ENCODE measurements around the gene RAPGEF2.

RAPGEF2 gene

DNA sequence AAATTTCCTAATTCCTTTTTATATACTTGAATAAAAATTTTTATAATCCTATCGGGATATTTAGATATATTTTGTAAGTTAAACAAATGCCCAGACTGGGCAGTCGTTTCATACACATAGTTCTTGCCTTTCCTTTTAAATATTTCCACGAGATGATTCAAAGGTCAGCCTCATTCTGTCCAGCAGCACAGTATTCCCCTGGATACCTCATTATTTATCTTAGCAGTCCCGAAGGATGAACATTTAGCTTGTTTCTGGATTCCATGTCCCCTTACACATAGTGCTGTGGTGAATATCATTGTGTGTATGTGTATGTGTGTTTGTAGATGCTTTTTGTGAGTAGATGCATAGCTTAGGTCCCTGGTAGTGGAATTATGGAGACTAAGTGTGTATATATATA, 38.3 kb downstream of the RAPGEF2 start:
- DNase-seq (ENCODE audit: low read depth, low spot score) = no peak
- no peak for TF ChIP-seq SUZ12 (IDR thresholded peaks at IDR 0.05; ENCODE audit: extremely low read depth, insufficient read depth, insufficient read length)
- TF ChIP-seq ZNF274 (IDR thresholded peaks at IDR 0.05; ENCODE audit: low read depth, low read length) = no peak
- TF ChIP-seq YY1 (IDR thresholded peaks at IDR 0.05; ENCODE audit: insufficient read depth, insufficient read length) = no peak
- no peaks in the 10 kb centered on the region for H3K27me3 ChIP-seq (ENCODE audit: insufficient read depth, insufficient read length)
- H3K9me3 ChIP-seq (ENCODE audit: insufficient read depth, low read length) = no peaks in the 10 kb centered on the region
- no peak overlapping the region for H3K4me3 ChIP-seq (ENCODE audit: insufficient read length, low read depth)
- no peaks in the 10 kb centered on the region for H3K4me1 ChIP-seq (ENCODE audit: insufficient read depth, insufficient read length)
- no peaks in the 10 kb centered on the region for H3K36me3 ChIP-seq (ENCODE audit: insufficient read depth, insufficient read length, low read length)
- H3K9ac ChIP-seq (ENCODE audit: insufficient read length, low read depth) = no peak overlapping the region

DNA sequence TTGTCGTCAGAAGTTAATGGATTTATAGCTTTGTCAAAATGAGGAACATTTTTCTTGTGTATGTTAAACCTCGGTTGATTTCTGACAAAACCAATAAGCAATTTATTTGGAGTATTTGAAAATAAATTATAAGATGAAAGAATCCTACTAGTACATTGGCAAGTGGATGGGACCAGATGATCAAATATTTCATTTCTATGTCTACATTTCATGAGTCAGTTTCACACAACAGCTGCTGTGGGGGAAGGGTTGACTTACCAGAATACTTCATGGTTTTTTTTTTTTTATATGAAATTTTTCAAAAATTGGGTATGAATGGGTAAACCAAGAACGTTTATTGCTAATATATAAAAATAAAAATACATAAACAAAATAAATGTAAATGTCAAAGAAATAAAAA, 39.4 kb downstream of the RAPGEF2 start:
- Histone ChIP-seq H3K9ac (ENCODE audit: insufficient read length, low read depth) (no peak overlapping the region), H3K27me3 (ENCODE audit: insufficient read depth, insufficient read length) (no peaks in the 10 kb centered on the region), H3K4me1 (ENCODE audit: insufficient read depth, insufficient read length) (no peaks in the 10 kb centered on the region), H3K9me3 (ENCODE audit: insufficient read depth, low read length) (no peaks in the 10 kb centered on the region), H3K36me3 (ENCODE audit: insufficient read depth, insufficient read length, low read length) (no peaks in the 10 kb centered on the region), H3K4me3 (ENCODE audit: insufficient read length, low read depth) (no peak overlapping the region)
- no peak for DNase-seq (ENCODE audit: low read depth, low spot score)
- TF ChIP-seq ZNF274 (IDR thresholded peaks at IDR 0.05; ENCODE audit: low read depth, low read length) (no peak), YY1 (IDR thresholded peaks at IDR 0.05; ENCODE audit: insufficient read depth, insufficient read length) (no peak), SUZ12 (IDR thresholded peaks at IDR 0.05; ENCODE audit: extremely low read depth, insufficient read depth, insufficient read length) (no peak)

DNA sequence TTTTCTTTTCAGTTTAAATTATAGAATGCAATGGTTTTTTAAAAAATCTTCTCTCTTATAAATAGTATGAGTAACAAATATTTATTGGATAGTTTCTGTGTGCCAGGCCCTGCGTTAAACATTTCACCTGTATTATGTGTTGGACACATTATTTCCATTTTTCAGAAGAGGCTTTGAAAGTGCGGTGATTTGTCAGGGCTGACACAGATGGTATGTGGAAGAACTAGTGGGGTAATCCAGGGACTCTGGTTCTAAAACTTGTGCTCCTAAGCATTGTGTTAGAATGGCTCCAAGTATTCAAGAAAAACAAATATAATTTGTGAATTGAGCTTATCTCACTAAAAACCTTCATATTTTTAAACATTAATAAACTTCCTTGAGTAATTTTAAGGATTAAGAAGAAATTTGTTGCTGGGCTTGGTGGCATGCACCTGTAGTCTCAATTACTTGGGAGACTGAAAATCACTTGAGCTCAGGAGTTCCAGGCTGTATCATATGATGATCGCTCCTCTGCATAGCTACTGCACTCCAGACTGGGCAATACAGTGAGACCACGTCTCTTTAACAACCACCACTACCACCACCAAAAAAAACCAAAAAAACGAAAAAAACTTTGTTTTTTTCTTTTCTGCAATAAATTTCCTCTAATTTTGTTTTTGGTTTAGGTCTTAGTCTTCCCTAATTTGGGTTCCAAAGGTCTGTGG, 40.0 kb downstream of the RAPGEF2 start:
- H3K4me1 ChIP-seq (ENCODE audit: insufficient read depth, insufficient read length) = no peaks in the 10 kb centered on the region
- H3K4me3 ChIP-seq (ENCODE audit: insufficient read length, low read depth) = no peak overlapping the region
- H3K36me3 ChIP-seq (ENCODE audit: insufficient read depth, insufficient read length, low read length) = no peaks in the 10 kb centered on the region
- H3K9ac ChIP-seq (ENCODE audit: insufficient read length, low read depth) = no peak overlapping the region
- H3K27me3 ChIP-seq (ENCODE audit: insufficient read depth, insufficient read length) = no peaks in the 10 kb centered on the region
- no peaks in the 10 kb centered on the region for H3K9me3 ChIP-seq (ENCODE audit: insufficient read depth, low read length)
- TF ChIP-seq ZNF274 (IDR thresholded peaks at IDR 0.05; ENCODE audit: low read depth, low read length) (no peak), YY1 (IDR thresholded peaks at IDR 0.05; ENCODE audit: insufficient read depth, insufficient read length) (no peak), SUZ12 (IDR thresholded peaks at IDR 0.05; ENCODE audit: extremely low read depth, insufficient read depth, insufficient read length) (no peak)
- DNase-seq (ENCODE audit: low read depth, low spot score) = no peak

DNA sequence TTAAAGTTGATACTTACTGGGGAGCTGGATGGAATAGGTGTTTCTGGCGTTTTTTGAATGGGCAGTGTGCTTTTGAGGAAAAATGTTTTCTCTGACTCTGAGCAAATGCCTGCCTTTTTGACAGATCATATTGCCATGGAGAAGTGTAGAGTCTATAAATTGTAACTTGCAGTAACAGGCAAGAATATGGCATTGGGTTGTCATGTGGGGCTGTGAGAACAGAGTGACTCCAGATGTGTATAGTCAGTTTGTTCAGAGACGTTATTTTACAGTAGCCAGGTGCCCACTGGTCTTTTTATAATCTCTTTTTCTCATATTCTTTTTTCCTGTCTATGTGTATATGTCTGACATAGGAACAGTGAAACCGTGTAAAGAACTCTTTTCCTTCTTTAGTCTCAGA, 40.8 kb downstream of the RAPGEF2 start:
- Histone ChIP-seq H3K36me3 (ENCODE audit: insufficient read depth, insufficient read length, low read length) (no peaks in the 10 kb centered on the region), H3K9ac (ENCODE audit: insufficient read length, low read depth) (no peak overlapping the region), H3K4me3 (ENCODE audit: insufficient read length, low read depth) (no peak overlapping the region), H3K9me3 (ENCODE audit: insufficient read depth, low read length) (no peaks in the 10 kb centered on the region), H3K4me1 (ENCODE audit: insufficient read depth, insufficient read length) (no peaks in the 10 kb centered on the region), H3K27me3 (ENCODE audit: insufficient read depth, insufficient read length) (no peaks in the 10 kb centered on the region)
- no peak for DNase-seq (ENCODE audit: low read depth, low spot score)
- TF ChIP-seq SUZ12 (IDR thresholded peaks at IDR 0.05; ENCODE audit: extremely low read depth, insufficient read depth, insufficient read length) (no peak), ZNF274 (IDR thresholded peaks at IDR 0.05; ENCODE audit: low read depth, low read length) (no peak), YY1 (IDR thresholded peaks at IDR 0.05; ENCODE audit: insufficient read depth, insufficient read length) (no peak)

DNA sequence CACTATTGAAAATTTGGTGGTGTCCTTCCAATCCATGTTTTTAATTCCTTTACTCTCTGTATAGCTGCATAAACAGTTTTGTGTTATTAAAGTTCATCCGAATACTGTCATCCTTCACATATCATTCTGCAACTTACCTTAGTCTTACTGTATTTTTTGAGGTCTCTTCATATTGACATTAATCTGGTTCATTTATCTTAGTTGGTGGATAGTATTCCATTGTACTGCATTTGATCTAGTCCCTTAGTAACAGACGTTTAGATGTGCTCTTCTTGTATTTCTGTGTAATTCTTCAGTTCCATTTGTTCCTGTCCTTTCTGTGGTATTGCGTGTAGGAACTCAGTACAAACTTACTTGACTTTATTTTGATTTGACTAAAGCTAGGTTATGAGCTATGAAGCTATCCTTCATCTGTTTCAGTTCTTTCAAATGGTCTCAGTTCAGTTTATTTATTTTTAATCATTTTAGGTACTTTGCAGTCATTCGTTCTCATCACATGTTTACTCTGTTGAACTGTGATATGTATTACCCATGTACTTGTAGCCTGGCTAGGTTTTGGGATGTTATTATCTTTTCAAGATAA, 41.3 kb downstream of the RAPGEF2 start:
- TF ChIP-seq ZNF274 (IDR thresholded peaks at IDR 0.05; ENCODE audit: low read depth, low read length) (no peak), YY1 (IDR thresholded peaks at IDR 0.05; ENCODE audit: insufficient read depth, insufficient read length) (no peak), SUZ12 (IDR thresholded peaks at IDR 0.05; ENCODE audit: extremely low read depth, insufficient read depth, insufficient read length) (no peak)
- Histone ChIP-seq H3K9ac (ENCODE audit: insufficient read length, low read depth) (no peak overlapping the region), H3K4me3 (ENCODE audit: insufficient read length, low read depth) (no peak overlapping the region), H3K36me3 (ENCODE audit: insufficient read depth, insufficient read length, low read length) (no peaks in the 10 kb centered on the region), H3K9me3 (ENCODE audit: insufficient read depth, low read length) (no peaks in the 10 kb centered on the region), H3K27me3 (ENCODE audit: insufficient read depth, insufficient read length) (no peaks in the 10 kb centered on the region), H3K4me1 (ENCODE audit: insufficient read depth, insufficient read length) (no peaks in the 10 kb centered on the region)
- DNase-seq (ENCODE audit: low read depth, low spot score) = no peak

DNA sequence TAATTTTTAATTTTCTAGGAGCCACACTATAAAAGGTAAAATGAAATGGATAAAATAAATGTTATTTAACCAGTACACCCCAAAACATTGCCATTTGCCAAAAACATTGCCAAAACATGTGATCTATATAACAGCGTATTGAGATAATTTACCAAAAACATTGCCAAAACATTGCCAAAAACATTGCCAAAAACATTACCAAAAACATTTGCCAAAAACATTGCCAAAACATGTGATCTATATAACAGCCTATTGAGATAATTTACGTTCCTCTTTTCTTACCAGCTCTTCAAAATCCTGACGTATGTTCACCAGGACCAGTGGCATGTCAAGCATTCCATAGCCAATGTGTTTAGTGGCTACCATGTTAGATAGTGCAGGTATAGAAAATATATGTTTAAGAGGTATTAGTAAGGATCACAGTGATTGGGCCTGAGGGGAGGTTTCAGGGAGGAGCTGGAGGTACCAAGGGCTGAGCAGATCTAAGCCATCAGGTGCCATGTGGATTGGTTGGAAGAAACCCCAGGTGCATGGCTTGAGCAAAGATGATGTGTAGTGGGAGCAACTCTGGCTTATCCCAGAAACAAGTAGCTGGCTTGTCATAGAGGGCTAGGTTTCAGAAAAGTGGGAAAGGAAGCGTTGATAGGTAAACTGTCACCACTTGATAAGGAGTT, 42.6 kb downstream of the RAPGEF2 start:
- DNase-seq (ENCODE audit: low read depth, low spot score) = no peak
- Histone ChIP-seq H3K9ac (ENCODE audit: insufficient read length, low read depth) (no peak overlapping the region), H3K9me3 (ENCODE audit: insufficient read depth, low read length) (no peaks in the 10 kb centered on the region)

DNA sequence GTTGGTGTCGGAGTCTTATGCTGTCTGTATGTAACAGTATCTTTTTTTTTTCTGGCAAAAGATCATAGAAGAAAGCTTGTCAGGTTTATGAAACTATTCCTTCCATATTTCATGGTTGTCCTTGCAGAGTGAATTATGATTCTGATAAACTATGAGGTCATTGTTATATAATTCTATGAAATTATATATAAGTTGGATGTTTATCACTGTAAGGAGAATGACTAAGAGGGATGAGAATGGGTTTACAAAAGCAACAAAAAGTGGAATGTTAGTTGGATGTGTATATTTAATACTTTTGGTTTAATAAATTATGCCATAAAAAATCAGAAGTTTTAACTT, 43.1 kb downstream of the RAPGEF2 start:
- no peaks in the 10 kb centered on the region for H3K27me3 ChIP-seq (ENCODE audit: insufficient read depth, insufficient read length)
- H3K4me3 ChIP-seq (ENCODE audit: insufficient read length, low read depth) = no peak overlapping the region
- H3K4me1 ChIP-seq (ENCODE audit: insufficient read depth, insufficient read length) = no peaks in the 10 kb centered on the region
- TF ChIP-seq ZNF274 (IDR thresholded peaks at IDR 0.05; ENCODE audit: low read depth, low read length) (no peak), YY1 (IDR thresholded peaks at IDR 0.05; ENCODE audit: insufficient read depth, insufficient read length) (no peak), SUZ12 (IDR thresholded peaks at IDR 0.05; ENCODE audit: extremely low read depth, insufficient read depth, insufficient read length) (no peak)
- no peaks in the 10 kb centered on the region for H3K9me3 ChIP-seq (ENCODE audit: insufficient read depth, low read length)
- no peak overlapping the region for H3K9ac ChIP-seq (ENCODE audit: insufficient read length, low read depth)
- DNase-seq (ENCODE audit: low read depth, low spot score) = no peak
- no peaks in the 10 kb centered on the region for H3K36me3 ChIP-seq (ENCODE audit: insufficient read depth, insufficient read length, low read length)

More for the DNA sequence above, 42.6 kb downstream of the RAPGEF2 start:
- no peaks in the 10 kb centered on the region for H3K36me3 ChIP-seq (ENCODE audit: insufficient read depth, insufficient read length, low read length)
- no peaks in the 10 kb centered on the region for H3K27me3 ChIP-seq (ENCODE audit: insufficient read depth, insufficient read length)
- TF ChIP-seq ZNF274 (IDR thresholded peaks at IDR 0.05; ENCODE audit: low read depth, low read length) (no peak), YY1 (IDR thresholded peaks at IDR 0.05; ENCODE audit: insufficient read depth, insufficient read length) (no peak)
- H3K4me1 ChIP-seq (ENCODE audit: insufficient read depth, insufficient read length) = no peaks in the 10 kb centered on the region
- H3K4me3 ChIP-seq (ENCODE audit: insufficient read length, low read depth) = no peak overlapping the region
